Hepatocyte (in vitro differentiated cells): Measurements from ENCODE around the gene CDCA8.

Experiments used
- CTCF ChIP-seq: fragments of 200-600 bp; sonication (generic); IDR thresholded peaks from 2 replicates; pipeline ENCODE4 v1.5.1; 2016; ENCODE audit warnings: antibody characterized with exemption, mild to moderate bottlenecking; ENCODE audit not compliant: poor library complexity
- EZH2 ChIP-seq: fragments of 200-600 bp; sonication (generic); IDR thresholded peaks from 2 replicates; pipeline ENCODE4 v1.6.1; 2016; ENCODE audit warnings: antibody characterized with exemption, mild to moderate bottlenecking, borderline replicate concordance
- EZH2phosphoT487 ChIP-seq: fragments of 200-600 bp; sonication (generic); IDR thresholded peaks from one replicate; pipeline ENCODE4 v1.6.1; 2018; ENCODE audit warnings: antibody characterized with exemption, mild to moderate bottlenecking, low read depth, moderate library complexity; ENCODE audit not compliant: unreplicated experiment, severe bottlenecking

- TF ChIP-seq CTCF (no peak), EZH2phosphoT487 (no peak), EZH2 (no peak)
These were observed 20.0 kb upstream of the CDCA8 start for GRCh38 chr1:37672136-37672870.
